SK-N-SH treated with all-trans-retinoic acid at 6 μM for 48 hours (cell line): ENCODE results near the gene GGTA1.
"Not testable (repeated sequence)": the region's sequence is repeated elsewhere in the genome, so short reads cannot be mapped to it uniquely, and the experiment has no call there.

ENCODE experiments used
- ATAC-seq: fragments of 200-7000 bp; cut with Tn5 transposase; 3 replicates; pipeline ENCODE4 v1.9.1; 2020; ENCODE audit warnings: mild to moderate bottlenecking, moderate library complexity
- ARNTL ChIP-seq: fragments of 450-650 bp; formaldehyde crosslinking; IDR thresholded peaks from 2 replicates; pipeline ENCODE4 v1.5.0; 2020; ENCODE audit warnings: low read depth, mild to moderate bottlenecking, moderate library complexity, borderline replicate concordance
- BACH2 ChIP-seq: fragments of 250-450 bp; sonication (Bioruptor Pico); IDR thresholded peaks from 2 replicates; pipeline ENCODE4 v1.9.0; 2021; ENCODE audit warnings: mild to moderate bottlenecking, borderline replicate concordance
- ESRRG ChIP-seq: fragments of 250-450 bp; sonication (Bioruptor Pico); IDR thresholded peaks from 2 replicates; pipeline ENCODE4 v1.6.1; 2021; ENCODE audit warnings: mild to moderate bottlenecking
- GLIS3 ChIP-seq: fragments of 250-450 bp; sonication (Bioruptor Pico); IDR thresholded peaks from 2 replicates; pipeline ENCODE4 v1.5.0; 2020; ENCODE audit warnings: mild to moderate bottlenecking, moderate library complexity
- OSR1 ChIP-seq: fragments of 250-450 bp; sonication (Bioruptor Pico); IDR thresholded peaks from 2 replicates; pipeline ENCODE4 v1.8.0; 2022; ENCODE audit warnings: moderate library complexity, mild to moderate bottlenecking, inconsistent platforms
- PPARA ChIP-seq: fragments of 250-450 bp; sonication (Bioruptor Pico); IDR thresholded peaks from 2 replicates; pipeline ENCODE4 v1.5.0; 2020; ENCODE audit warnings: mild to moderate bottlenecking, borderline replicate concordance
- RARB ChIP-seq: fragments of 250-450 bp; sonication (Bioruptor Pico); IDR thresholded peaks from 2 replicates; pipeline ENCODE4 v1.8.0; 2021; ENCODE audit warnings: mild to moderate bottlenecking, moderate library complexity
- SNAI2 ChIP-seq: fragments of 250-450 bp; sonication (Bioruptor Pico); IDR thresholded peaks from 2 replicates; pipeline ENCODE4 v1.5.0; 2020; ENCODE audit warnings: mild to moderate bottlenecking, moderate library complexity
- TCF4 ChIP-seq: fragments of 250-450 bp; sonication (Bioruptor Pico); IDR thresholded peaks from 2 replicates; pipeline ENCODE4 v1.8.0; 2021; ENCODE audit warnings: mild to moderate bottlenecking, moderate library complexity, borderline replicate concordance
- TOX ChIP-seq: fragments of 250-450 bp; sonication (Bioruptor Pico); IDR thresholded peaks from 2 replicates; pipeline ENCODE4 v1.8.0; 2021; ENCODE audit warnings: mild to moderate bottlenecking, moderate library complexity, borderline replicate concordance
- ZFP30 ChIP-seq: fragments of 450-650 bp; formaldehyde crosslinking; IDR thresholded peaks from 2 replicates; pipeline ENCODE4 v1.5.0; 2022; ENCODE audit warnings: mild to moderate bottlenecking, moderate library complexity
- ZNF565 ChIP-seq: fragments of 450-650 bp; formaldehyde crosslinking; conservative IDR thresholded peaks from 2 replicates; pipeline ENCODE4 v1.5.0; 2020; ENCODE audit warnings: low read depth, mild to moderate bottlenecking, moderate library complexity
- ZNF70 ChIP-seq: fragments of 450-650 bp; formaldehyde crosslinking; IDR thresholded peaks from 2 replicates; pipeline ENCODE4 v1.5.0; 2020; ENCODE audit warnings: mild to moderate bottlenecking, moderate library complexity
- ZNF8 ChIP-seq: fragments of 450-650 bp; formaldehyde crosslinking; IDR thresholded peaks from 2 replicates; pipeline ENCODE4 v1.5.0; 2020; ENCODE audit warnings: mild to moderate bottlenecking, moderate library complexity
- TF ChIP-seq, protein P1 (sequence below): fragments of 250-450 bp; sonication (Bioruptor Pico); IDR thresholded peaks from 2 replicates; pipeline ENCODE4 v1.5.1; 2021; ENCODE audit warnings: mild to moderate bottlenecking, moderate library complexity
- TF ChIP-seq, protein P2 (sequence below): fragments of 250-450 bp; sonication (Bioruptor Pico); IDR thresholded peaks from 2 replicates; pipeline ENCODE4 v1.8.0; 2020; ENCODE audit warnings: mild to moderate bottlenecking, moderate library complexity, borderline replicate concordance
- TF ChIP-seq, protein P3 (sequence below): fragments of 250-450 bp; sonication (Bioruptor Pico); IDR thresholded peaks from 2 replicates; pipeline ENCODE4 v1.8.0; 2021; ENCODE audit warnings: low read depth, mild to moderate bottlenecking, moderate library complexity, borderline replicate concordance

The GGTA1 gene

DNA sequence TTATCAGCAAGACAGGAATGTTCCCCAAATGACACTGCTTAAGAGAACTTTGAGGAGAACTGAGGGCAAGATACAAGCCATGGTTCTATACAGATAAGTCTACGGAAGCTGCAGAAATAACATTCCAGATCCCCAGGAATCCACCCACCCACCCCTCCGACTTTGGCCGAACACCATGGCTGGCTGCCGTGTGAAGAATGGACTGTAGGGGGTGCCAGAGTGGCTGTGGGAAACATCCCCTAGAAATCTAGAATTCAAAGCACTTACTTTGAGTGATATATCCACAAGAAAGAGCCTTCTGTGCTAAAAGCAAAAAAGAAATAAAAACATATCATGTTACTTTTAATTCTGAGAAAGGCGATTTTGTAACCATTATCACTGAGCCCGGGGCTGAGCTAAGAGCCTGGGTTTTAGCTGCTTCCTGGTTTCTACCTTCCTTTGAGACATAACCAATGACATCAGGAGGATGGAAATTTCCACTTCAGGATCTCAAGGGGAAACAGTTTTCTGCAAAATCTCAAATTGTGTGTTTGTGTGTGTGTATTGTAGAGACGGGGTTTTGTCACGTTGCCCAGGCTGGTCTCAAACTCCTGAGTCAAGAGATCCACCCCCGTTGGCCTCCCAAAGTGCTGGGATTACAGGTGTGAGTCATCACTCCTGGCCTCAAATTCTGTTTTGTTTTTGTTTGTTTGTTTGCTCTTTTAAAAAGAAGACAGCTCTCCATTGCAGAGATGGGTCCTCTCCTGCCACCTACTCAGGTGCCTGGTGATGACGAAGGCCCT is 36.4 kb downstream of the GGTA1 start:
- no peak for TF ChIP-seq PPARA (CRISPR knock-in tag)
- TF ChIP-seq TCF4 (CRISPR knock-in tag) = no peak
- TF ChIP-seq, protein P1, sequence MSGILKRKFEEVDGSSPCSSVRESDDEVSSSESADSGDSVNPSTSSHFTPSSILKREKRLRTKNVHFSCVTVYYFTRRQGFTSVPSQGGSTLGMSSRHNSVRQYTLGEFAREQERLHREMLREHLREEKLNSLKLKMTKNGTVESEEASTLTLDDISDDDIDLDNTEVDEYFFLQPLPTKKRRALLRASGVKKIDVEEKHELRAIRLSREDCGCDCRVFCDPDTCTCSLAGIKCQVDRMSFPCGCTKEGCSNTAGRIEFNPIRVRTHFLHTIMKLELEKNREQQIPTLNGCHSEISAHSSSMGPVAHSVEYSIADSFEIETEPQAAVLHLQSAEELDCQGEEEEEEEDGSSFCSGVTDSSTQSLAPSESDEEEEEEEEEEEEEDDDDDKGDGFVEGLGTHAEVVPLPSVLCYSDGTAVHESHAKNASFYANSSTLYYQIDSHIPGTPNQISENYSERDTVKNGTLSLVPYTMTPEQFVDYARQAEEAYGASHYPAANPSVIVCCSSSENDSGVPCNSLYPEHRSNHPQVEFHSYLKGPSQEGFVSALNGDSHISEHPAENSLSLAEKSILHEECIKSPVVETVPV (CRISPR knock-in tag) = no peak
- no peak for TF ChIP-seq GLIS3 (CRISPR knock-in tag)
- TF ChIP-seq ZNF70 (CRISPR knock-in tag) = no peak
- TF ChIP-seq BACH2 = no peak
- no peak for TF ChIP-seq TOX (CRISPR knock-in tag)
- TF ChIP-seq, protein P2, sequence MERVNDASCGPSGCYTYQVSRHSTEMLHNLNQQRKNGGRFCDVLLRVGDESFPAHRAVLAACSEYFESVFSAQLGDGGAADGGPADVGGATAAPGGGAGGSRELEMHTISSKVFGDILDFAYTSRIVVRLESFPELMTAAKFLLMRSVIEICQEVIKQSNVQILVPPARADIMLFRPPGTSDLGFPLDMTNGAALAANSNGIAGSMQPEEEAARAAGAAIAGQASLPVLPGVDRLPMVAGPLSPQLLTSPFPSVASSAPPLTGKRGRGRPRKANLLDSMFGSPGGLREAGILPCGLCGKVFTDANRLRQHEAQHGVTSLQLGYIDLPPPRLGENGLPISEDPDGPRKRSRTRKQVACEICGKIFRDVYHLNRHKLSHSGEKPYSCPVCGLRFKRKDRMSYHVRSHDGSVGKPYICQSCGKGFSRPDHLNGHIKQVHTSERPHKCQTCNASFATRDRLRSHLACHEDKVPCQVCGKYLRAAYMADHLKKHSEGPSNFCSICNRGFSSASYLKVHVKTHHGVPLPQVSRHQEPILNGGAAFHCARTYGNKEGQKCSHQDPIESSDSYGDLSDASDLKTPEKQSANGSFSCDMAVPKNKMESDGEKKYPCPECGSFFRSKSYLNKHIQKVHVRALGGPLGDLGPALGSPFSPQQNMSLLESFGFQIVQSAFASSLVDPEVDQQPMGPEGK = no peak
- TF ChIP-seq SNAI2 = no peak
- no peak for TF ChIP-seq OSR1 (CRISPR knock-in tag)
- TF ChIP-seq ARNTL = no peak
- no peak for TF ChIP-seq RARB (CRISPR knock-in tag)
- TF ChIP-seq, protein P3, sequence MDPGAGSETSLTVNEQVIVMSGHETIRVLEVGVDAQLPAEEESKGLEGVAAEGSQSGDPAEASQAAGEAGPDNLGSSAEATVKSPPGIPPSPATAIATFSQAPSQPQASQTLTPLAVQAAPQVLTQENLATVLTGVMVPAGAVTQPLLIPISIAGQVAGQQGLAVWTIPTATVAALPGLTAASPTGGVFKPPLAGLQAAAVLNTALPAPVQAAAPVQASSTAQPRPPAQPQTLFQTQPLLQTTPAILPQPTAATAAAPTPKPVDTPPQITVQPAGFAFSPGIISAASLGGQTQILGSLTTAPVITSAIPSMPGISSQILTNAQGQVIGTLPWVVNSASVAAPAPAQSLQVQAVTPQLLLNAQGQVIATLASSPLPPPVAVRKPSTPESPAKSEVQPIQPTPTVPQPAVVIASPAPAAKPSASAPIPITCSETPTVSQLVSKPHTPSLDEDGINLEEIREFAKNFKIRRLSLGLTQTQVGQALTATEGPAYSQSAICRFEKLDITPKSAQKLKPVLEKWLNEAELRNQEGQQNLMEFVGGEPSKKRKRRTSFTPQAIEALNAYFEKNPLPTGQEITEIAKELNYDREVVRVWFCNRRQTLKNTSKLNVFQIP (CRISPR knock-in tag) = no peak
- no peak for TF ChIP-seq ZNF8
- TF ChIP-seq, all 23 proteins: peak for 0
- peak; percentile 67 for ATAC-seq

DNA sequence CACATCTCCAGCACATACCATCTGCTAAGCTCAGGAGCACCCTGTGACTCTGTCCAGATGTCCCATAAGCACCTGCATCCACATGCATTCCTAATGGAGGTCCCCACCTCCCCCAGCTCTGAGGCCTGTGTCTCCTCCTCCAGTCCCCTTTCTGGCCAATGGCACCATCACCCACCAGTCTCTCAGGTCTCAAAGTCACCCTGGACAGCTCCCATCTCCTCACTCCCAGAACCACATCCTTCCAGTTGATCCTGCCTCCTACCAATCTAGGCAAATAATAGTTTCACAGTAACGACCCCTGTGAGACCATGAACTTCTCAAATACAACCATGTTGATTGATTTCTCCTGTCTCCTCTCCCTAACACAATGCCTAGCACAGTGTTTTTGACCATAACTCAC is 40.1 kb downstream of the GGTA1 start:
- no peak for ATAC-seq

DNA sequence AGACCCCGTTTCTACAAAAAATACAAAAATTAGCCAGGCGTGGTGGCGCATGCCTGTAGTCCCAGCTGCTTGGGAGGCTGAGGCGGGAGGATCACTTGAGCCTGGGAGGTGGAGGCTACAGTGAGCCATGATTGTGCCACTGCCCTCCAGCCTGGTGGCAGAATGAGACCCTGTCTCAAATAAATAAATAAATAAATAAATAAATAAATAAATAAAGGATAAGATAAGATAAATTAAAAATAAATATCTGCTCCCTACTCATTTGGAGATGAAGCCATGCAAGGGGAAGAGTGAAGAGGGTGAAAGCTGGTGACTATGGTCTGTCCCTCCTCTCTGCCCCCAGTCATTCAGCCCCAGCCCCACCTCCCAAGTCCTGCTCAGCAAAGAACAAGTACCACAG is 41.2 kb downstream of the GGTA1 start:
- not testable (repeated sequence) for ATAC-seq

More for the DNA sequence above, 40.1 kb downstream of the GGTA1 start:
- no peak for TF ChIP-seq SNAI2

DNA sequence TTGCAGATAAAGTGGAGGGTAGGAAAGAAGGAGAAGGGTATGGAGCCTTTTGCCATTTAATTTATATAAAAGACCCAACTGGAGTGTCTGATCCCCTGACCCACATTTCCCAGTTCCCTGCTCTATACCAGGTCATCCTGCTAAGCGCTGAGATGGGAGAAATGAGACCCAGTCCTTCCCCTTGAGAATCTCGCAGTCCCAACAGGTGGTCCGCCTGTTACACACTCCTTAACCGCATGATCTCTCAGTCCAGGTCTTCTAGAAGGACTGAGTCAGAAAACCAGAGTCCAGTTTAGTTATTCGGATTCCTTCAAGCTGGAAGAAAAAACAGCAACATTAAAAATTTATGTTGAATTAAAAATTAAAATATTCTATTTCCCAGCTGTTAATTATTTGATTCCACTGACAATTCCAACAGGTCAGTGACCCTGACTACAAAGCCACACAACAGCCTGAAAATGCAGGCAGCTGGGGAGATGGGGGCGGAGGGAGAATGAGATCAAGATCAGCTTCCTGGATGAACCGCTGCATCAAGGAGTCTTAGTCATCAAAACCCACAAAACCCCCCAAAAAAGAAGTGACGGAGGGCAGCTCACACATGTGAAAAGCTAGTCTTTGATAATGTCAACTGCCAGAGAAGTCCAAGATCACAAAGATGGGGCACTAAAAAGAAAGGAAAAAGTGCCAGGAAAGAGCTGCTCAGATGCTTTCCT is 44.0 kb downstream of the GGTA1 start:
- no peak for ATAC-seq
- TF ChIP-seq, protein P2 = no peak
- no peak for TF ChIP-seq OSR1 (CRISPR knock-in tag)
- TF ChIP-seq GLIS3 (CRISPR knock-in tag) = no peak
- no peak for TF ChIP-seq PPARA (CRISPR knock-in tag)
- no peak for TF ChIP-seq BACH2
- TF ChIP-seq ZFP30 (CRISPR knock-in tag) = no peak
- TF ChIP-seq, protein P1 (CRISPR knock-in tag) = no peak
- TF ChIP-seq ZNF8 = no peak

DNA sequence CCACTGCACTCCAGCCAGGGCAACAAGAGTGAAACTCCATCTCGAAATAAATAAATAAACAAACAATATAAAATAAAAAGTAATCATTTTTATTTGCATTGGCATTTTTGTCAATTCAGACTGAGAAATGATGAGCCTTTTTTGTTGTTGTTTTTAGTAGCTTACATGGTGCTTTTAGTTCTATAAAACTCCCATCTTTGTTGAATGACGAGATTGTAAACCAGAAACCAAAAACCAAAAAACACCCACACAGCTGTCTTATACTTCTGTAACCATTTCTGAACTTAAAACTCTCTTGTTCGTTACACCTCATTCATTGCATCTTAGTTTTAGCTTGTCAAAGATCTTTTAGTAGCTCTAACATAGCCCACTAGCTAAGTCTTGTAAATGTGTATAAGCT is 44.7 kb downstream of the GGTA1 start:
- TF ChIP-seq OSR1 (CRISPR knock-in tag) (no peak), ARNTL (no peak), BACH2 (no peak), ZNF565 (CRISPR knock-in tag) (no peak), ESRRG (no peak), TOX (CRISPR knock-in tag) (no peak), SNAI2 (no peak)

More for the DNA sequence above, 44.7 kb downstream of the GGTA1 start:
- ATAC-seq = no peak
